Measurements from ENCODE around the gene NOS1.
"Not testable (repeated sequence)": the region's sequence is repeated elsewhere in the genome, so short reads cannot be mapped to it uniquely, and the experiment has no call there.

NOS1 gene

DNA sequence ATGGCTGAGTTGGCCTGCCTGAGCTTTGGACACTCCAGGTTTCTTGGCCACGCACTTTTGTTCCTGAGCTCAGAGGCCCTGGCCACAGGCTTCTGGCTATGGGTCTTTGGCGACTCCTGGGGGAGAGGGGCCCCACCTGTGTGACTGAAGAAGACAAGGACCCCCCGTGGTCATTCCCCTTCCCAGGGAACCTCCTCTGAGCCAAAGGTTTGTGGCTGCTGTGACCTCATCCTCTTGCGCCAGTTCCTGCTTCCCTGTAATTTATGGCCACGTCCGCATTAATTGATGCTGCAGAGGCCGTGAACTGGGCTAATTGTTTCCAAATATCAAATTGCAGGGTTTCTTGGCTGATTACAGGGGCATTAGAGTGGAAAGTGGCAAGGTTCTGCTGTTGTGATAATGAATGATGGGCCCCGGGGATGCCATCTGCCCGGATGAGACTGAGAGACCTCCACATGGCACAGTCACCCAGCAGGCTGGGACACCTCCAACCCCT, 27.6 kb upstream of the NOS1 start:
- TF ChIP-seq CTCF (IDR thresholded peaks at IDR 0.05; ENCODE audit: extremely low read depth, insufficient read depth, missing control alignments), result no peak
- no peak for DNase-seq (ENCODE audit: low spot score)
- in situ Hi-C loops (cut with MboI; ENCODE audit: low pct_unique_long_range_greater_than_20kb, low sequenced_read_pairs, unreplicated experiment), result loop anchor here (25.0 kb wide), 2 partner anchors 198 to 423 kb away; no protein-coding TSS in a partner anchor

GRCh38 chr12:117387832-117388231, 26.4 kb upstream of the NOS1 start:
- no peak for TF ChIP-seq CTCF (IDR thresholded peaks at IDR 0.05; ENCODE audit: extremely low read depth, insufficient read depth, missing control alignments)
- DNase-seq (ENCODE audit: low spot score), result no peak
- in situ Hi-C loops (cut with MboI; ENCODE audit: low pct_unique_long_range_greater_than_20kb, low sequenced_read_pairs, unreplicated experiment), result loop anchor here (25.0 kb wide), 2 partner anchors 199 to 424 kb away; no protein-coding TSS in a partner anchor

GRCh38 chr12:117384735-117385134, 23.3 kb upstream of the NOS1 start:
- no peak for TF ChIP-seq CTCF (IDR thresholded peaks at IDR 0.05; ENCODE audit: extremely low read depth, insufficient read depth, missing control alignments)
- in situ Hi-C loops (cut with MboI; ENCODE audit: low pct_unique_long_range_greater_than_20kb, low sequenced_read_pairs, unreplicated experiment), result loop anchor here (25.0 kb wide), 2 partner anchors 203 to 428 kb away; no protein-coding TSS in a partner anchor
- no peak for DNase-seq (ENCODE audit: low spot score)

DNA sequence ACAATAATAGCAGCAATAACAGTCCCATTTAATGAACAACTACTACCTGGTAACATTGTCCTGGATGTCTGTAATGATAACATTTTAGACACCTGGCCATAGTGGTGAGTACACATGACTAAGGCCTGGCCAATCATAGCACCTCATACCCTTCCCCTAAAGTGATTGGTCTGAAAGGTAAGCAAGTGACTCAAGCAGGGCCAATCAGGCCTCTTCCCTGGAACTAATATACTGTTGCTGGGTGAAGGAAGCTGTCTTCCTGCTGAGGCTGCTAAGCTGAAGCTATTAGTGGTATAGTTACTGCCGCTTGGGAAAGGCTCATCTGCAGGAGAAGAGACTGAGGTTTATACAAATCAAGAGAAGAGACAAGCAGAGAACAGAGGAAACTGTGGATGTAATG, 18.7 kb upstream of the NOS1 start:
- TF ChIP-seq CTCF (IDR thresholded peaks at IDR 0.05; ENCODE audit: extremely low read depth, insufficient read depth, missing control alignments), result no peak
- no peak for DNase-seq (ENCODE audit: low spot score)
- in situ Hi-C loops (cut with MboI; ENCODE audit: low pct_unique_long_range_greater_than_20kb, low sequenced_read_pairs, unreplicated experiment), result loop anchor here (25.0 kb wide), 2 partner anchors 207 to 432 kb away; no protein-coding TSS in a partner anchor

- in situ Hi-C loops (cut with MboI; ENCODE audit: low pct_unique_long_range_greater_than_20kb, low sequenced_read_pairs, unreplicated experiment), result loop anchor here (25.0 kb wide), 2 partner anchors 210 to 435 kb away; no protein-coding TSS in a partner anchor
- no peak for DNase-seq (ENCODE audit: low spot score)
- TF ChIP-seq CTCF (IDR thresholded peaks at IDR 0.05; ENCODE audit: extremely low read depth, insufficient read depth, missing control alignments), result no peak
These were observed 16.3 kb upstream of the NOS1 start for GRCh38 chr12:117377758-117378157.

DNA sequence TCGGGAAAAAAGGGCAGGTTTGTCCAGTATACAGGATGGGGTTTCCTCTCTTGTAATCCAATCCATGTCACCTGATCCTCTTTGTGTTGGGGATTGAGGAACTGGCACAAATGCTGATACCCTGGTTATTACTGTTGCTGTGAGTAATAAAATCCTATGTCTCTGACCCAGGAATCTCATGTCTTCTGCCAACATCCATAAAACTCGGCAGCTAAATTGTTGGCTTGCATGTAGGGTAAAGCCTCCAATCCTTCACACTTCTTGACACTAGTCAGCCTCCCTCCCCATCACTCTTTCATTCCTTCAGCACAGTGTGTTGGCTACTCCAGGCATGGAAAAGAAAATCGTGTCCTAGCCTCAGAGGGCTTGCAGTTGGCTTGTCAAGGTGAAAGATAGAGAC, 9.2 kb upstream of the NOS1 start:
- DNase-seq (ENCODE audit: low spot score), result no peak
- no peak for TF ChIP-seq CTCF (IDR thresholded peaks at IDR 0.05; ENCODE audit: extremely low read depth, insufficient read depth, missing control alignments)
- in situ Hi-C loops (cut with MboI; ENCODE audit: low pct_unique_long_range_greater_than_20kb, low sequenced_read_pairs, unreplicated experiment), result no loop called here

DNA sequence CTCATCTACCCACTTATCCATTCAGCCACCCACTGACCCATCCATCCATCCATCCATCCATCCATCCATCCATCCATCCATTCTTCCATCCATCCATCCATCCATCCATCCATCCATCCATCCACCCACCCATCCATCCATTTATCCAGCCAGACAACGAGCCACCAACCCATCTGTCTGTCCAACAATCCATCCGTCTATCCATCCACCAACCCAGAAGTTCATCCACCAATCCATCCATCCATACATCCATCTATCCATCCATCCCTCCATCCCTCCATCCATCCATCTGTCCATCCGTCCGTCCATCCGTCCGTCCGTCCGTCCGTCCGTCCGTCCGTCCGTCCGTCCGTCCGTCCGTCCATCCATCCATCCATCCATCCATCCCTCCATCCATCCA, 8.6 kb upstream of the NOS1 start:
- DNase-seq (ENCODE audit: low spot score); in situ Hi-C loops (cut with MboI; ENCODE audit: low pct_unique_long_range_greater_than_20kb, low sequenced_read_pairs, unreplicated experiment): not testable (repeated sequence)
